NCI-H526 (cell line): ENCODE measurements around the gene FRS2.
"Not testable (repeated sequence)": the region's sequence is repeated elsewhere in the genome, so short reads cannot be mapped to it uniquely, and the experiment has no call there.

Experiments used
- DNase-seq, 2 experiments: peaks; one replicate each; lab custom pipeline; 2025; lab: John Stamatoyannopoulos, UW

The FRS2 gene

GRCh38 chr12:69470189-69471075 lies at the start of gene FRS2:
FRS2 (plus strand) TSS chr12:69470388; CDS start chr12:69569031, 98,643 bp downstream.
- DNase-seq = peak; percentile 79 to 95

- no peak for DNase-seq
Observed at GRCh38 chr12:69421548-69421947, 48.6 kb upstream of the FRS2 start.

GRCh38 chr12:69423037-69423905 lies 46.9 kb upstream of the FRS2 start:
- DNase-seq = no peak

- DNase-seq = no peak
Observed at GRCh38 chr12:69425417-69425816, 44.8 kb upstream of the FRS2 start.

GRCh38 chr12:69428351-69429073 lies 41.7 kb upstream of the FRS2 start:
- DNase-seq = no peak

- no peak for DNase-seq
Observed at GRCh38 chr12:69430942-69431590, 39.1 kb upstream of the FRS2 start.

GRCh38 chr12:69431591-69432222 lies 38.5 kb upstream of the FRS2 start:
- no peak for DNase-seq

- DNase-seq = no peak
Observed at GRCh38 chr12:69433653-69434052, 36.5 kb upstream of the FRS2 start.

- DNase-seq = no peak
Observed at GRCh38 chr12:69435644-69436043, 34.5 kb upstream of the FRS2 start.

- no peak for DNase-seq
Observed at GRCh38 chr12:69437073-69437472, 33.1 kb upstream of the FRS2 start.

- no peak for DNase-seq
Observed at GRCh38 chr12:69438539-69438938, 31.6 kb upstream of the FRS2 start.

- no peak for DNase-seq
Observed at GRCh38 chr12:69440016-69440415, 30.2 kb upstream of the FRS2 start.

GRCh38 chr12:69440886-69441285 lies 29.3 kb upstream of the FRS2 start:
- DNase-seq = no peak

- no peak for DNase-seq
Observed at GRCh38 chr12:69442894-69443293, 27.3 kb upstream of the FRS2 start.

GRCh38 chr12:69443916-69444315 lies 26.3 kb upstream of the FRS2 start:
- no peak for DNase-seq

GRCh38 chr12:69447892-69448291 lies 22.3 kb upstream of the FRS2 start:
- DNase-seq = no peak

GRCh38 chr12:69452598-69453132 lies 17.5 kb upstream of the FRS2 start:
- not testable (repeated sequence) for DNase-seq

- no peak for DNase-seq
Observed at GRCh38 chr12:69456239-69456638, 13.9 kb upstream of the FRS2 start.

- no peak for DNase-seq
Observed at GRCh38 chr12:69457433-69457832, 12.8 kb upstream of the FRS2 start.

- DNase-seq = no peak
Observed at GRCh38 chr12:69459477-69459876, 10.7 kb upstream of the FRS2 start.

GRCh38 chr12:69464428-69464827 lies 5.8 kb upstream of the FRS2 start:
- no peak for DNase-seq
